ENCODE data around the gene ARAP1.

GRCh38 chr11:72778535-72779494 is 26.6 kb upstream of the ARAP1 start:
- TF ChIP-seq, protein P1, sequence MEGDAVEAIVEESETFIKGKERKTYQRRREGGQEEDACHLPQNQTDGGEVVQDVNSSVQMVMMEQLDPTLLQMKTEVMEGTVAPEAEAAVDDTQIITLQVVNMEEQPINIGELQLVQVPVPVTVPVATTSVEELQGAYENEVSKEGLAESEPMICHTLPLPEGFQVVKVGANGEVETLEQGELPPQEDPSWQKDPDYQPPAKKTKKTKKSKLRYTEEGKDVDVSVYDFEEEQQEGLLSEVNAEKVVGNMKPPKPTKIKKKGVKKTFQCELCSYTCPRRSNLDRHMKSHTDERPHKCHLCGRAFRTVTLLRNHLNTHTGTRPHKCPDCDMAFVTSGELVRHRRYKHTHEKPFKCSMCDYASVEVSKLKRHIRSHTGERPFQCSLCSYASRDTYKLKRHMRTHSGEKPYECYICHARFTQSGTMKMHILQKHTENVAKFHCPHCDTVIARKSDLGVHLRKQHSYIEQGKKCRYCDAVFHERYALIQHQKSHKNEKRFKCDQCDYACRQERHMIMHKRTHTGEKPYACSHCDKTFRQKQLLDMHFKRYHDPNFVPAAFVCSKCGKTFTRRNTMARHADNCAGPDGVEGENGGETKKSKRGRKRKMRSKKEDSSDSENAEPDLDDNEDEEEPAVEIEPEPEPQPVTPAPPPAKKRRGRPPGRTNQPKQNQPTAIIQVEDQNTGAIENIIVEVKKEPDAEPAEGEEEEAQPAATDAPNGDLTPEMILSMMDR (IDR thresholded peaks at IDR 0.05 in 8 of 11, conservative IDR thresholded peaks at IDR 0.05 in 3 of 11) = no peak
- no peak for TF ChIP-seq POLR2AphosphoS5 (IDR thresholded peaks at IDR 0.05)

All from spleen (tissue), 7 donors.